GM18861 (cell line): ENCODE measurements around the gene AUTS2.

Source experiments
- ATAC-seq: cut with Tn5 transposase; IDR thresholded peaks from one replicate; pipeline ENCODE4 v1.9.1; 2021; ENCODE audit not compliant: unreplicated experiment

The AUTS2 gene

DNA sequence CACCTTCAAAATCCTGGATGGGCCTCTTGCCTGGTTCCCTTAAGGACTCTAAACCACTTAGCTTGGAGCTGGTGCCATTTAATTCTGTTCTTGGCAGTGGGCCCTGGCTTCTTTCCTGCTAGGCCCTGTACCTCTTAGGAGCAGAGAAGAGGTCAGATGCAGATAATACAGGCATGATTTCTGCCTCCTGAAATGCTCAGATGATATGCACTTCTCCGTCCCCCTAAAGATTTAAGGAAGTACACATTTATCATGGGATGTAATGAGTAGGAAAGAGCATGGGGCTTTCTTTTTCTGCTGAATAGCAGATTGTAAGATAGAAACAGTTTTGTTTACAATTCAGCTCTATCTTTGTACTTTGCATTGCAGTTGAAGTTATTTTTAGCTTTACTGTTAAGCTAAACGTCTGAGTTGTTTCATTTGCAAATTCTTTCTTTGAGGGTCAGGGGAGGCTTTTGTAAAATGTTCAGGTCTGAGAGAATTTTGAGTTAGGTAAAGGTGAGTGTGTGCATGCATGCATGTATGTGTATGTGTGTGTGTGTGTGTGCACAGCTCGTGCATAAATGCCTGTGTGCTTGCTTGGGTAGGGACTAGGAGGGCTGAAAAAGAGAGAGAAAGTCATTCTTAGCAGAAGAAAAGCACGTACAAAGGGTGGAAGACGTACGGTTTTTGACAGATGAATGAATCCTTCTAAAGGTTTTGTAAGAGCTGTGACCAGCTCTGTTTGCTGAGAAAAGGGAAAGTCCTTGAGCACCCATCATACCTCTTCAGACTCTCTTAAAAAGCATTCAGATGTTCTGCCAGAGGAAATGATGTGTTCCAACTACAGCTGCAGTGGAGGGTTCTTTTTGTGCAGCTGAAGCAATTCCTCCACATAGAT lies 364.2 kb downstream of the AUTS2 start:
- no peak for ATAC-seq

DNA sequence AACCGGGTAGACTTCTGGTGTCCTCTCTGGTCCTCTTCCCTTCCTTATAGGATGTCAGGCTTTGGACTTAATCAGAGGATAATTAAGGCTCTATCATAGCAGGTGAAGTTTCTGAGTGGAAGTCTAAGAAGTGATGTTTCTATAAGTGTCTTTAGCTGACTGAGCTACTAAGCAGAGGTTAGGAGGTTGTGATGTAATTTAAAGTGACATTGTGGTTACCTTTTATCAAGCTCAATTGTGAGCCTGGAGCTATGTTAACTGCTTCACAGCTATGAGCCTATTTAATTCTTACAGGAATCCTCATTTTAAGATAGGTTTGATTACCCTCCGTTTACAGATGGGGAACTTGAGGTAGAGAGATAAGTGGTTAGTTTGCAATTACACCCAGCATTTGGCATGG lies 365.1 kb downstream of the AUTS2 start:
- no peak for ATAC-seq

DNA sequence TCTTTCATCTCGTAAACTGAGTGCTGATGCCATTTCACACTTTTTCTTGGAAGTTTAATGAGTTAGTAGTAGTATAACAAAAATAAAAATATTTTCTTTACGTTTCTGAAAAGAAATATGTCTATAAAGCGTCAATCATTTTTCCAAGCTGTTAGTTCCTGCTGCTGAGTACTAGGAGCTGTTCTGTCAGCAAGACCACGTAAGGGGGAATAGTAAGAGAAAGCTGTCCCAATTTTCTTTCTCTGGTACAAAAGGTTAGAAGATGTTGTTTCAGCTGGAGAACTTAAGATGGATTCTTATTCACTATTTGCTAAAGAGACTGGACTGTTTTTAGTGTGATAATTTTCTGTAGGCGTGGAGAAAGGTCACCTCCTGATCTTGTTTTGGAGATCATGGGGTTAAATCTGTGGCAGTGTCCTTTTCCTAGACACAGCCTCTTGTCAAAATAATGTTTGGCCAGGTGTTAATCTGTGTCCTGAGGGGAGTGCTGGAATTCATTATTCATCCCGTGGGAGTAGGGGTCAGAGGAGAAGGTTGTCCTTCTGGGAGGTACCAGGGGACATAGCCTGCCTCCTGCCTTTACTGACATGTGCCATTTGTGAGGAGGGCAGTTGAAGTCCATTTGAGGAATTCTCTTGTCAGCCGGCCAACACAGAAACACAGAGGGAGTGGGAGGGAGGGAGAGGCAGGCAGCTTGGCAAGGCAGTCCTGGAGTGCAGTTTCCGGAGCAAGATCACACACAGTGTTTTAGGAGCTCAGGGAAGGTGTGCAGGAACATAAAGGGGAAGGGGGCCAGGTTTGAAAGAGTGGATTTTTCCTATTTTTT lies 368.7 kb downstream of the AUTS2 start:
- no peak for ATAC-seq

DNA sequence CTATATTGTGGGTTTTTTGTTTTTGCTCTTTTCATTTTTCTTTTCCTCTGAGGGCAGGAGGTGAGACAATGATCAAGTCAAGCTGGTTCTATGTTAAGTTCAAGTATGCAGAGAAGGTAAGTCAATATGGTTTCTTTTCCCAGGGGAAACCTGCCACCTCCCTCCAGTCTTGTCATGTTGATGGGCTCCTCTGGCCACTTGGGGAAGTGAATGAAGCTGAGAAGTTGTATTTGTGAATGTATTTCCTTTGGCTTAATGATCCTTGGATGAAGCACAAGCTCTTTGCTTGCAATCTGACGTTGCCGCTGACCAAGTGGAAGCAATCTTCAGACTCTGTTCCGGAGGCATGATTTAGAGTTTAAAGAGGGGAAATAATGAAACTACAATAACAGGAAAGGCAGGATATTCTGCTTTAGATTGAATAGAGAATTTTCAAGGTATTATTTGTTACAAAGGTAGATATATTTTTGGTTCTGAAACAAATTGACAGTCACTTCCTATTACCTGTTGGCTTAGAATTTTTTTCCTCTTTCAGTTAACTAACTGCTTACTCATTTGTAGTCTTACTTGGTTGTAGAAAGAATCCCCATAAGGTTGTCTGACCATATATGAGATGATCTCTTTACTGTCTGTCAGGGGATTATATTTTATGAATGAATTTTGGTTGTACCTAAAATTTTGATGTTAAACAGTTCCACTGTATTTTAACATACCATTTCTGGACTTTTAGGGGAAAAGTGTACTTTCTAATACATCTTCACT lies 369.6 kb downstream of the AUTS2 start:
- no peak for ATAC-seq

DNA sequence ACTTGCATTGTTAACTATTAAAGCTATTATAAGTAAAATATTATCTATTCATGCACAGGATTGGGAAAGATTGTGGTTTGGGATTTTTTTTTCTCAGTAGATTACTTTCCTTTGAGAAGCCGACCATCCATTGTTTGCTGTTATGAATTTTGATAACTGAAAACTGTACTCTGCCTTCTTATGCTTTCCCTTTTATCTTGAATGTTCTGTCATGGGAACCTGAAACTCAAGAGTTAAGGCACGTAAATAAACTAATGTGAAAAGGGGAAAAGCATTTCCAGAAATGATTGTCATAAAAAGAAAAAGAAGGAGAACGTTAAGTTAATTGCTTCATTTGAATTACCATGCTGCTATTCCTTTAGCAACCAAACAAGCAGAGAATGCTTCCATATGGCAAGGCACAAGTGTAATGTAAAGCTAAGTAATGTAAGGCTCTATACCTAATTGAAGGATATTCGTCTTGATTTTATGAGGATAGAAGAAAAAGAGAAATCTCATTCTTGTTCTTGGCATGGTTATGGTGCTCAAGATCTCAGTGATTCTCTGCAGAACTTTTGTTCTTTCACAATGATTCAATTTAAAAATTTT lies 370.8 kb downstream of the AUTS2 start:
- ATAC-seq: no peak

DNA sequence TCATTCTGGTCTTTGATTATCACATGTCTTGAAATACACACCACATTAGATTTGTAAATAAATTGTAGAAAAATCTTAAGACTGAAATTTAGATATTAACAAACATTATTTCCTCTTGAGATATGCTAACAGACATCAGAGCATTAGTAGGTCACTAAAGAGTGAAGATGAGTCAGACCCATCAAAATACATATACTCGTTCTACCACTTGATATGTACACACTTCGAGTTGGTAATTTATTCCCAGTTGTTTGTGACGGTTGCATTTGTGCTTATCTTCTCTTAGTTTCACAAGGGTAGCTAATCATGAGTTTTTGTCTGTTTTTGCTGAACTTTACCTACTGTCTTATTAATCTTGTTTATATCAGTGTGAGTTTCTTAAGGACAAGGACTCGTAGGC lies 383.4 kb downstream of the AUTS2 start:
- no peak for ATAC-seq

DNA sequence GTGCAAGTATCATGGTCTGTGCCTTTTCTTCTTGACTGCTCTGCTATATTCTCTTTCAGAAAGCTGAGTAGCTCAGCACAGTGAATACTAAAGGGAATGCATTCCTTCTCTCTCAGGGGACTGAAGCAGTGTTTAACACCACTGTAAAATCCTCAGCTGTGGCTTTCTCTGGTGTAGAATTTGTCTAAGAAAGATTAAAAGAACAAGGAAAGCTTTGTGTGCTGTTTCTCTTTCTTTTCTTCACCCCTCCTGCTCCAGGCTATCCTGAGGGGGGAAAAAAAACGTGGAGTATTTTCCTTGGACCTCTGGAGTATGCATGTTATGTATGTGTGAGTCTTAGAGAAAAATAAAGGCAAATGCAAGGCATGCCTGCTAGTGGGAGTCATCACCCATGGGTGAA lies 383.9 kb downstream of the AUTS2 start:
- no peak for ATAC-seq

DNA sequence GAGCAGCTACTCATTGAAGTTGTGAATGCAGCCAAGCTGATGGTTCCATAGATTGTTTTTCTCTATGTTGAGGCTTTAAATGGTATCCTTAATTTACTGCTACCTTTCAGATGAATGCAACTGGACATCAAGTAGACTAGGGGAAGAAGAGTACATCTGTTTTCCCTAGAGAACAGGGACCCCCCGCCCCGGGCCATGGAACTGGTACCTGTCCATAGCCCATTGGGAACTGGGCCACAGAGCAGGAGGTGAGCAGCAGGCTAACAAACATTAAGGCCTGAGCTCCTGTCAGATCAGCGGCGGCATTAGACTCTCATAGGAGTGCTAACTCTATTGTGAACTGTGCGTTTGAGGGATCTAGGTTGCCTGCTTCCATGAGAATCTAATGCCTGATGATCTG lies 391.3 kb downstream of the AUTS2 start:
- ATAC-seq: no peak

DNA sequence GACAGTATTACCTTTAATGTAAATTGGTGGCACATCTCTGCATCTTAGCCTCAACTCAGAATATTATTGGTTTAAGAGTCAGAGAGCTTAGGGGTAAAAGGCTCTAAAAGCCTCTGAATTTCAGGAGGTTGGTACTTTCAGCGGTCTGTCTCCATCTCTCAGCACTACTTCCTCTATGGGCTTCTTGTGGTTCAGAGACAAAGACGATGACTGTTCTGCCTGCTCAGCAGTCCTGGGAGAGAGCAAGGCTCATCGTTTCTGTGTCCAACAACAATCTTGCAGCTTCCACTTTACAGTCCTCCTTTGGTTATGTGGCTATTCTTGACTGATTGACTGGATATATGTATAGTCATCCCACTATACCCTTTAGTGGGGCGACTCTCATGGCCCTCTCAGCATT lies 394.7 kb downstream of the AUTS2 start:
- ATAC-seq: no peak

DNA sequence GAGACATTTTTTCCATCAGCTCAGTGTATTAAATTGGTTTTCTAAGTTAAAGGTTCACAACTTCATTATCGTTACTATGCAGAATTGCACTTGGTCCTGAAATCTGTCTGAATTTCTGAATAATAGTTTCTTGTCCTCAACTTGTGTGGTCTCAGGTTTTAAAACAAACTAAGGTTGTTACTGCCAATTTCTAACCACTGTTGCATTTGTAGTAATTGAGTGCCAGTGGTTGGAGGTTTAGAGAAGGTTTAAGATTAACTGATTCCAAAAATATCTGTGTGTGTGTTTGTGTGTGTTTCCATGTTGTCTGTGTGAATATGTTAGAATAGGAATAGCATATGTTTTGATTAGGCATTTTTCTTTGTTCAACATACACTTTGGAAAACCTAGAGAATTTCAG lies 395.9 kb downstream of the AUTS2 start:
- no peak for ATAC-seq

DNA sequence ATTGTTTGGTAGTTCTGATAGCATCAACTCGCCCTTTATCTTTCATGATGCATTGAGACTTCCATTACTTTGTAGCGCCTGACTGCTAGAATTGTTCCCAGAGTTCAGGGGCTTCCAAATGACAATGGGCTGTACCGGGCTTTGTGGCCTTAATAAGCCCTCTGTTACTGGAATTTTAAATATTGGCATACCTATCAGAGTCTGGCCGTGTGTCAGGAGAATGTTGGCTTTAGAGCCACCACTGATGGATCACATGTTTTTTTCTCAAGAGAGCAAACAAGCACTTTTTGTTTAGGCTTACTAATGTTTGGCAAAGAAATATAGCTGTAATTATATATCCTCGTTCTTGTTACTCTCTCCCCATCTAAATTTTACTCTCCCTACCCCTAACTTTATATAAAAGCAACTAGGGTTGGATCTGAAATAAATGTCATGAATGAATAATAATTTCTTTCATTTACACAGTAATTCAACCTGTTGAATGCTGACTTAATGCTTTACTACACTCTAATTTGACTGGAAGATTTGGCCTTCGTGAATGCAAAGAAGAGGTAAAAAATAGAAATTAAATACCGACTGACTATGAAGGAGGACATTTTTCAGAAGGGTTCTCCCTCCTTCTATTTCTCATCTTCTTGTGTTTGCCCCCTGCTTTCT lies 396.7 kb downstream of the AUTS2 start:
- ATAC-seq: no peak

DNA sequence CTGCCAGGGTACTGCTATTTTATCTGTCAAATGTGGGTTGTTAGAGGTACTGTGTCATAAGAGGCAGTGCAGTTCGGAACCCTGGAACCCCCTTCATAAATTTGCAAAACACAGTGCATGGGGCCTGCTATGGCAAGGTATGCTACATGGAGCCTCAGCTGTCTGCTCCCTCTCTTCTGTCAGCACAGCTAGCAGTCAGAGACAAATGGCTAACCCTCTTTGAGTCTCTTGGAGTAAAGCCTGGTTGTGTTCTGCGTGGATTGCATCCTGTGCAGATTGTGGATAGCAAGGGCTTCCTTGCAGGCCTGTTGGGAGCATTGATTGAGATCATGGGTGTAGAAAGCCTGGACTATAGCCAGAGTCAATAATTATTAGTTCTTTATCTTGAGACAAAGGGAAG lies 397.8 kb downstream of the AUTS2 start:
- no peak for ATAC-seq

DNA sequence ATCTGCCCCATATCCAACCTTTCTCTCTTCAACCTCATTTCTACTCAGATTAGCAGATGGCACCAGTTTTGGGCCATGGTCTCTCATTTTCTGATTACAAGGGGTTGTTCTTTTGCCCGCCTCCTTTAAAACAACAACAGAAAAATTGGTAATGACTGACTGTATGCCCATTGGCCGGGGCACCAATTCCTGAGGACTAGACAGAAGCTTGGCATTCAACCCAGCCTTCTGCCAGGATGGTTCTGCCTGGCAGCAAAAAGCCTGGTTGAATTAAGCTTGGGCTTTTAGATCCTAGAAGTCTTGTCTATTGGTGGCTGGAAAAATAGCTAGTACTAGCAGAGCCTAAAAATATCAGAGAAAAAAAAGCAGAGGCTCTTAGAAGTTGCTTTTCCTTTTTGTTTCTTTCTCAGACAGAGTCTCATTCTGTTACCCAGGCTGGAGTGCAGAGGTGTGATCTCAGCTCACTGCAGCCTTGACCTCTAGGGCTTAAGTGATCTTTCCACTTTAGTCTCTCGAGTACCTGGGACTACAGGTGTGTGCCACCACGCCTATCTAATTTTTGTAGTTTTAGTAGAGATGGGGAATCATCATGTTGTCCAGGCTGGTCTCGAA lies 402.6 kb downstream of the AUTS2 start:
- ATAC-seq: no peak

DNA sequence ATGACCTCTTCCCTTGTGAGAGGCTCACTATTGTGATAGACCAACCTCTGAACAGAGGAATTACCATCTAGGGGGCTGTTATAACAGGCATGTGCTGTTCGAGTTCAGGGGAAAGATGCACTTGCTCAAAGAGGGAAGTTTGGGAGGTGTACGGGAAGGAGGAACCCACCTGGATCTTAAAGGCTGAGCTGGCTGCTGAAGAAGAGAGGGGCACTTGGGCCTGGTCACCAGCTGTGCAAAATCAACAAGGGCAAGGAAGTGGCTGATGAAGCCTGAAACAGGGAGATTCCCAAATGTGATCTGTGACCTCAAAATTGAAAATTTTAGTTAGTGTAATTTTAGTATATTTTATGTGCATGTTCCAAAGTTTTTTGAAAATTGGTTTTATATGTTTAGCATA lies 407.2 kb downstream of the AUTS2 start:
- no peak for ATAC-seq

DNA sequence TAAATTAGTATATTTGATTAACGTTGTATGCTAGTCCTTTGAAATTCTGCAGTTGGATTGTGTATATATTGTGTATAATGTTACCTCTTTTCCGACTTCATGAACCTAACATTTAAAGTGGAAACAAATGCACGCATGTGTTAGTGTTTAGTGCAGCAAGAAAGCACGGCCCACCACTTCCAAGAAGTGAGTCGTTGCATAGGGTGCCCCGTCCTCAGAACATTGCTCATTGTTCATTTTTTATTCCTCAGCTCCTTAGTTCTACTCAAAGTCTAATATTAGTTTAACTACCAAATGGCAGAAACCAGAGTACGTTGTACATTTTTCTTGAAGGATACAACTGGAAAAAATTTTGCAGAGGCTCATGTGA lies 407.6 kb downstream of the AUTS2 start:
- no peak for ATAC-seq

DNA sequence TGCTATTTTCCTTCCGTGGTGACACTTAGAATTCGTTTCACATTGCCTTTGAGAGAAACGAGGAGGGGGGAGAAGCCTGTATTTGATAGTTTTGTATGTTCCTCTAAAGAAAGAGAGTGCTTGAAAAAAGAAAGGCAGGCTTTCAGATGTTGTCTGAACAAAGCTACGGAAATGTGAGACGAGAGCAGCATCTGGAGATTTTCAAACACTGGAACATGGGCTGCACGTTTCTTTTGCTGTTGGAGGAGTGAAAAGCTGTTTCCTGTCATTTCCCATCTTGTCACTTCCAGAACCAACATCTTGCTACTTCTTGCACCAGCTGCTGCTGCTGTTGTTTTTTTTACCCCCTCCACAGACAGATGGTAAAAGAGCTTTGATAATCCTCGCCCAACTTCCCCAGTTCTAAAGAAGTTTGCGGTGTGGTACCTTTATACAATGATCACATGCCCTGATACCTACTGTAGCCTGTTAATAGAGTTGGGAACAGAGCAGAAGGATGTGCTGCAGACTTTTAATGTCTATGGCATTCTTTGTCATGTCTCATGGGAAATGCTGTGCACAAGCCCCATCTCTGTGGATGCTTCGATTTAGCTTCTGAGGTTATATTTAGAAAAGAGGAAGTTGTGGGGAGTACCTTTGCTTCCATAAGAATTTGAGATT lies 408.1 kb downstream of the AUTS2 start:
- ATAC-seq: no peak

DNA sequence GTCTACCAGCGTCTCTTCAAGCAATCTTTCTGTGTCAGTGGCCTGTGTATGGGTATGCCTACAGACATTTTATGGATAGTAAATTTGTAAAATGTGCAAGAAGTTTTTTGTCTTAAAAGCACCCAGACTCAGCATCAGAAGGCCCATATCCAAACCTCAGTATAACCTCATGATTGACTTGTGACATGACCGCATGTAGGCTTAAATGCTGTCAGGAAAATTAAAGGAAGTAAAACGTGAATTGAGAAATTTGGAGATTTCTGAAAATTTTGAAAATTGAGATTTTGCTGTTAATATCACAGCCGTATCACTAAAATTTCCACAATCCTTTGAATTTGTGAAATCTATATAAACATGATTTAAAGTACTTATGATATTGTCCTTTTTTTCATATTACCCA lies 410.2 kb downstream of the AUTS2 start:
- no peak for ATAC-seq

DNA sequence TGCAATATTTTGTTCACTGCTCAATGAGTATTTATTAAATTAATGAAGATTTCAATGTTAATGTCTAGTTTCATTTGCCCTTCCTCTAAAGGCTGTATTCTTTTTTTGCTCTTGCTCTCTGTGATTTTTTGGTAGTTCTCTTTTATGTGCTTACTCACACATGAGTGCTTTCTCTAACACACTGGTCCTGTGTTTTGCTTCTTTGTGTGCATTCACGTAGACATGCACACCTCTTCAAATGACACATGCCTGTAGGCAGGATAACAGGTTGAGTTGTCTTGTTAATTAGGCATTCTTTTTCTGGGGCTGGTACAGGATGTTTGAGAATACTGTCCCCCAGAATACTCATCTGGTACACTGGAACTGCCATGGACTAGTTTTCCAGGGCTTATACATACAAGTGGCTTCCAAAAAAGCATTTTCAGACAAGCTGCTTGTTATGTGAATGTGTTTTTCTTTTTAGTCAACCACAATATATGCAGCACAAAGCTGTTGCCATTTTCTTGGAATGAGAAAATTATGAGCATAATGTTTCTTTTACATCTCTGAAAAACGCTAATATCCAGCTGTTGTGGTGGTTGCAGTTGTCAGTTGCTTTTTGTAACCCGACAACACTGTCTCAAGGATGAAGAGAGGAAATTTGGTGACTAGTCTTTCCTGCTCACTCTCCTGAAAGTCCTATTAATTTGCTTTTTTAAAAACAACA lies 416.4 kb downstream of the AUTS2 start:
- ATAC-seq: no peak

DNA sequence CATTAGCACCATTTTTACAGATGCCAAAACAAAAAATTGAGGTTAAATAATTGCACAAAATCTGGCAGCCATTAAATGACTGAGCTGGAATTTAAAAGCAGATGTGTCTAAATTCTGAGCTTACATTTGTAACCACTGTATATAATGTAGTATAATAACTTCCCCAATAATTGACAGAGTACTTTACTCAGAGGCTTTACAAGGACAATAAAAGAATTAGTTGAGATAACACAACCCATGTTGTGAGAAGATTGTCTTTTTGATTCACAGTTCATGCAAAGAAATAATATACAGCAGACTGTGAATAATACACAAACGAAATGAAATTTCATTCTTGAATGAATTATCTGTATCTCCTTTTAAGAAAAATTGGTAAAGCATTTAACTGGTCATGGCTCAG lies 417.1 kb downstream of the AUTS2 start:
- no peak for ATAC-seq
